DMS79 (cell line): ENCODE results near the gene INF2.
"Not testable (repeated sequence)": the region's sequence is repeated elsewhere in the genome, so short reads cannot be mapped to it uniquely, and the experiment has no call there.

Source experiments
- DNase-seq: peaks from one replicate; lab custom pipeline; 2025; lab: John Stamatoyannopoulos, UW

INF2 gene

GRCh38 chr14:104722938-104723650 lies 33.7 kb downstream of the INF2 start:
- DNase-seq, result no peak

GRCh38 chr14:104723651-104724406 lies 34.4 kb downstream of the INF2 start, which contains the start of gene ADSS1:
TSS of gene ADSS1 (plus strand) at chr14:104724229. CDS start at chr14:104724271, 42 bp downstream.
- DNase-seq, result no peak

GRCh38 chr14:104724407-104724980 lies 35.1 kb downstream of the INF2 start:
- DNase-seq, result no peak

DNA sequence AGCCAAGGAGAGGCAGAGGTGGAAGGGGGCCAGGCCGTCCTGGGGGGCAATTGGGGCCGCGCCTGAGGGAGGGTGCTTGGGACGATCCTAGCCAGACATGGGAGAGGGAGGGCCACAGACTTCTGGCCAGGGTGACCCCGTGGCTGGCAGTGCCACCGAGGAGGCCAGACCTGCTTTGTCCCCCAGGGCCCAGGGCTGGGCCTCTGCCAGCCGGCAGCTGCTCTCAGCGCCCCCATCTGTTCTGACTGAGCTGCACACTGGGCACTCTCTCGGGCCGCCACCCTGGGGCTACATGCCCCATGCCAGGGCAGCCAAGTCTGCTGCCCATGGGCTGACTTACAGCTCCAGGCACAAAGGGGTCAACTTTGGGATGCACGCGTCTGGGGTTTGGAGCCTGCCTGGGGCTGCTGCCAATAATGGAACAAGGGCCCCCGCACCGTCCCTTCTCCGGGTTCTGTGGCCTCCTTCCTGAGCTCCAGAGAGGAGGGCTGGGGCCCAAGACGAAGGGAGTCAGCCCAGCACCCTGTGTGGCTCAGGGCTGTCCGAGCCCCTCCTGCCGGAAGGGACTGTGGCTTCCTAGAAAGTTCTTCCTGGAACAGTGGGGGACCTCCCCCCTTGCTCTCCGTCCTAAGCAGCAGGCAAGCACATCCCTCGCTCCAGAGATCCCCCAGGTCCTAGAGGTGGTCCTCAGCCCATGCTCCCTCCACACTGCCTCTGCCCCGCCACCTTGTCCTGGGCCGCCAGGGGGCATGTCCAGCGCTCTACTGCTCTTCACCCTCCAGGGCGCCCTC lies 35.8 kb downstream of the INF2 start:
- no peak for DNase-seq

- DNase-seq, result no peak
These were observed 36.5 kb downstream of the INF2 start for GRCh38 chr14:104725772-104726548.

- DNase-seq, result no peak
These were observed 37.4 kb downstream of the INF2 start for GRCh38 chr14:104726600-104727451.

DNA sequence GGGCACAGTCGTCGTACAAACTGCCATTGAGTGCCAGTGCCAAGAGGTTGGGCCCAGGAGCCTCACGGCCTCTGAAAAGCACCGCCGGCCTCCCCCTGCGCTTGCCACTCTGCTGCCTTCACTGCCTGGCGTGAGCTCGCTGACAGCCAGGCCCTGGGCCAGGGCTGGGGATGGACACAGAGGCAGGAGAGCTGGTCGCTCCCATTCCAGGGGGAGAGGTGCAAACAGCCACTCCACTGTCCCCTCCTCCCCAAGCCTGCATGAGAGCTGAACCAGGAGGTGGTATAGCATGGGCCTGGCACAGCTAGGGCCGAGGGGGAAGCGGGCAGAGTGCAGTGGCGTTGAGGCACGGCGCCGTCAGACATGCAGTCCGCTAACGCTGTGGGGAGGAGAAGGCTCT lies 39.2 kb downstream of the INF2 start:
- DNase-seq, result no peak

GRCh38 chr14:104729176-104729834 lies 39.9 kb downstream of the INF2 start:
- not testable (repeated sequence) for DNase-seq

DNA sequence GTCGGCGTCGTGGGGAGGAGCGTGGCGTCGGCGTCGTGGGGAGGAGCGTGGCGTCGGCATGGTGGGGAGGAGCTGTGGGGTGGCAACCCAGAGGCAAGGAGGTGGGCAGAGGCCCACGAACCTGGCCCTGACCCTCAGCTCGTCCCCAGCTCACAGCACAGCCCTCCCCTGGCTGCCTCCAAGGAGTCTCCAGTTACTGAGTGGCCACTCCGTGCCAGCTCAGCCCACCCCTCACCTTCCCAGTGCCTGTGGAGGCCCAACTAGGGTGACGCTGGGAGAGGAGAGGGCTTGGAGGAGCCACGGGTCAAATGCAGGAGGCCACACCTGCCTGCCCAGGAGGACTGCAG lies 40.4 kb downstream of the INF2 start:
- DNase-seq, result no peak

- no peak for DNase-seq
These were observed 41.1 kb downstream of the INF2 start for GRCh38 chr14:104730487-104730886.

- no peak for DNase-seq
These were observed 42.2 kb downstream of the INF2 start for GRCh38 chr14:104731320-104732294.

- no peak for DNase-seq
These were observed 43.0 kb downstream of the INF2 start for GRCh38 chr14:104732355-104732804.

DNA sequence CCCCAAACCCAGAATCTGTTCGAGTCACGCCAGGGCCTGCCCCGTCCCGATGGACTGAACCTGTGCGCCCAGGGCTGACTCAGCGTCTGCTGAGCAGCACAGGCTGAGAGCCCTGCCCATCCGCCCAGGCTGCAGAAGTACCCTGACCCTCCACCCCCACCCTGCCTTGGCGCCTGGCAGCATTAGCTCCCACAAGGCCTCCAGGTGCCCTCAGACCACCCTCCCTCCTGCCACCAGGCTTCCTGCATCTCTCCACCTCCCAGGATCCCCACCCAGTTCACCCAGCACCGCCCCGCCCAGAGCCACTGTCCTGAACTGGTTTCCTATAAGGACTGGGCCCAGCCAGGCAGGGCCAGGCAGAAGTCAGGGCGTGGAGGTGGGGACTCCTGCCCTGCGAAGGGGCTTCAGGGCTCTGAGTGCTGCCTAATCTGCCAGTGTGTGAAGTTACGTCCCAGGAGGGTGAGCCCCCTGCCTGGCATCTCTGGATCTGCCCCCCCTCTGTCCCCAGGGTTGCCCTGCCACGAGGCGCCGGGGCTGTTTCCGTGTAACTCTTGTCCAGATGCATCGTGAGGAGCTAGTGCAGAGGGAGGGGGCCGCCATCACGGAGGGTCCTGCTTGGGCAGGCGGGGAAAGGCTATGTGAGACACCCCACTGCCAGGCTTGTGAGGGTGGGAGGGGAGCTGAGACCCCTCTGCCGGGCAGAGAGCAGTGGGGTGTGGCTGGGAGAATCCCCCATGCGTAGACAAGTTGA lies 43.7 kb downstream of the INF2 start:
- no peak for DNase-seq

DNA sequence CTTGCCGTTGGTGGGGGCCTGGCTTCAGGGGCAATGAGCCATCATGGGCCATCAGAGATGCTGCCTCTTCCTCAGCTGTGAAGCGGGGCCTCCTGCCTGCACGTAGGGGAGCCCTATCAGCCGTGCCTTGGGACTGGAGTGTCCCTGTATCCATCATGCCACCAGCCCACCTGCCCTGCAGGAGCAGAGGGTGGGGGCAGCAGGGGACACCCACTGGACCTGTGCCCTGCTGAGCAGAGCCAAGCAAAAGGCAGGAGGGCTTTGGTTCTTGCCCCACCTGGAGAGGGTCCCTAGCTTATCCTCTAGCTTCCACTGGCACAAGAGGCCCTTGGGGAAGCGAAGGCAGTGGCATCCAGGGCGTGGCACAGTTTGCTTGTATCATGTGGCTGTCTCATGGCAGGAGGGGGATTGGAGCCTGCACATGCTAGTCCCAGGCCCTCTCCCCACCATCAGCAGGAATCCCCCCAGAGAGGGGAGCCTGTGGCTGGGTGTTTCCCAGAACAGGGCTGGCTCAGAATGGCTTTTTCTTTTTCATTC lies 44.7 kb downstream of the INF2 start:
- DNase-seq, result no peak

DNA sequence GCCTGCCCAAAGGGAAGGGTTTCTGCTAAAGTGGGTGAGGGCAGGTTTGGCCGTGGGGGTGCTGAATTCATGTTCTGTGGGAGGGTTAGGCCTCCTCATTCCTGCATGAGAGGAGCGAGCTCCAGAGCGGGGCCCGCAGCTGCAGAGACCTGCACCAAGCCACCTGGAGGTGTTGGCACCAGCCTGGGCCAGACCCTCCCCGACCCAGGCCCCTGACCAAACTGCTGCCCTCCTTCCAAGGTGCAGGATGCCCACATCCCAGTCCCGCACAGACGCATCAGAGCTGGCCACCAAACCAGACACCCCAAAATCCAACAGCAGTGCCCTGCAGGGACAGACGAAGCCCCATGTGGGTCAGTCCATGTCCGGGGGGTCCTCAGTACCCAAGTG lies 45.2 kb downstream of the INF2 start:
- DNase-seq, result no peak

DNA sequence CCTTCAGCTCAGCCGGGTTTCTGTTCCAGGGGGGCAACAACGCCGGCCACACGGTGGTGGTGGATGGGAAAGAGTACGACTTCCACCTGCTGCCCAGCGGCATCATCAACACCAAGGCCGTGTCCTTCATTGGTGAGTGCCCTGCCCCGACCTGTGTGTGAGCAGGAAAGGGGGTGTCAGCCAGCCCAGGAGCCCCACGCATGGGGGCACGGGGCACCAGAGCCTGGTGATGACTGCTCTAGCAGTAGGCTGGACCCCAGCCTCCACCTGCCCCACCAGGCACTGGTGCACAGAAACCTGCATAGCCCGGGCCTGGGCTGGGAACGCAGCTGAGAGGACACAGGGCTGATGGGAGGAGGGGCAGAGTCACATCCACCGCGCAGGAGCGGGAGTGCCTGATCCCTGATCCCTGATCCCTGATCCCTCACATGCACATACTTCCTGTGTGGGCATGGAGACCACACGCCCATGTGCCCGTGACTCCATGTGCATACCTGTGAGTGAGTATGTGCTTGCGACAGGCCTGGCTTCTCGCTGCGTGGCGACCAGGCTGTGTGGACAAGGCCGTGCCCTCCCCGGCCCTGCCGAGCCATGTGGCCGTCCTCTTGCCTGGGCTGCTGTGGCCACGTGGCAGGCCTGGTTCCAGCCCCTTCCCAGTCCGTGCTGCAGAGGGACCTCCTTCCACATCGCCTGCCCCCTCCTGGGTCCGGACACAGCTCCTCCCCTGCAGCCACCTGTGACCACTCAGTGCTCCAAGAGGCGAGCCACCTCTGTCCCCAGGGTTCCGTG lies 45.8 kb downstream of the INF2 start:
- no peak for DNase-seq
